SU-DHL-6 (cell line): Measurements from ENCODE around the gene TRAPPC4.

Experiments used
- CTCF ChIP-seq: fragments of 200-600 bp; sonication (generic); IDR thresholded peaks from one replicate; pipeline ENCODE4 v1.5.1; 2017; ENCODE audit warnings: antibody characterized with exemption, mild to moderate bottlenecking, low read length, moderate library complexity; ENCODE audit not compliant: insufficient read depth, poor library complexity, severe bottlenecking
- EZH2phosphoT487 ChIP-seq: fragments of 200-600 bp; sonication (generic), shearing (Covaris generic); conservative IDR thresholded peaks from 2 replicates; pipeline ENCODE4 v1.6.1; 2018; ENCODE audit warnings: mild to moderate bottlenecking, antibody characterized with exemption, low read length, moderate library complexity, mixed read lengths

- no peak for TF ChIP-seq CTCF
- TF ChIP-seq EZH2phosphoT487: no peak
Observed at GRCh38 chr11:119038884-119039283, 20.3 kb downstream of the TRAPPC4 start.
